Measurements from ENCODE around the gene KLHL2.

KLHL2 gene

GRCh38 chr4:165368114-165368513, 160.8 kb downstream of the KLHL2 start:
- DNase-seq (ENCODE audit: low read depth in 2 of 2), result no peak

- DNase-seq (ENCODE audit: low read depth in 2 of 2), result no peak
Observed at GRCh38 chr4:165368567-165368966, 161.2 kb downstream of the KLHL2 start.

- DNase-seq (ENCODE audit: low read depth in 2 of 2), result no peak
Observed at GRCh38 chr4:165369522-165369921, 162.2 kb downstream of the KLHL2 start.

- no peak for DNase-seq (ENCODE audit: low read depth in 2 of 2)
Observed at GRCh38 chr4:165370530-165370929, 163.2 kb downstream of the KLHL2 start.

Measured in stimulated activated CD4-positive, alpha-beta T cell treated with anti-CD3 and anti-CD28 coated beads, Interleukin-1b, Interleukin-23, amount 100 ng/mL, for 4 hours (primary cell).